22Rv1 (cell line): ENCODE measurements around the gene DHRS7.

Source experiments
- H3K27ac ChIP-seq: fragments of 450-650 bp; 2 replicates; pipeline ENCODE4 v1.5.1; 2017
- CTCF ChIP-seq: fragments of 450-650 bp; IDR thresholded peaks from 2 replicates; pipeline ENCODE4 v1.5.1; 2017; ENCODE audit warnings: mild to moderate bottlenecking
- ZFX ChIP-seq: fragments of 450-650 bp; IDR thresholded peaks from 2 replicates; pipeline ENCODE4 v1.6.1; 2017; ENCODE audit warnings: antibody characterized with exemption, borderline replicate concordance

DHRS7 gene

GRCh38 chr14:60184146-60184904 is 19.1 kb upstream of the DHRS7 start:
- no peak overlapping the region for H3K27ac ChIP-seq
- no peak for TF ChIP-seq ZFX
- TF ChIP-seq CTCF, result peak; percentile 78

GRCh38 chr14:60183741-60184140 is 18.5 kb upstream of the DHRS7 start:
- no peak for TF ChIP-seq CTCF
- no peak for TF ChIP-seq ZFX
- H3K27ac ChIP-seq, result no peak overlapping the region

DNA sequence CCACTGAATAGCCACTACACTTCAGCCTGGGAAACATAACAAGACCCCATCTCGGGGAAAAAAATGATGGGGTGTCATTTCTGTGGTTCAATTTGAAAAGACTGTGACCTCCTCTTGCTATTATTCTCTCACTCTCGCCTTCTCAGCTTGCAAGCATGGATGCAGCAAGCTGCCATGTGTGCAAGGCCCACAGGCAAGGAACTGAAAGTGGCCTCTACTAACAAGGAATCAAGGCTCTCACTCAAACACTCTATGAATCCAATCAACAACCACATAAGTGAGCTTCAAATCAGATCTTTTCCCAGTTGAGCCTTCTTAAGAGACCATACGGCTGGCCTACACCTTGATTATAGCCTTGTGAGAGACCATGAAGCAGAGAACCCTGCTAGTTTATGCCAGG is 17.9 kb upstream of the DHRS7 start:
- H3K27ac ChIP-seq, result no peak overlapping the region
- TF ChIP-seq CTCF, result no peak
- TF ChIP-seq ZFX, result no peak

DNA sequence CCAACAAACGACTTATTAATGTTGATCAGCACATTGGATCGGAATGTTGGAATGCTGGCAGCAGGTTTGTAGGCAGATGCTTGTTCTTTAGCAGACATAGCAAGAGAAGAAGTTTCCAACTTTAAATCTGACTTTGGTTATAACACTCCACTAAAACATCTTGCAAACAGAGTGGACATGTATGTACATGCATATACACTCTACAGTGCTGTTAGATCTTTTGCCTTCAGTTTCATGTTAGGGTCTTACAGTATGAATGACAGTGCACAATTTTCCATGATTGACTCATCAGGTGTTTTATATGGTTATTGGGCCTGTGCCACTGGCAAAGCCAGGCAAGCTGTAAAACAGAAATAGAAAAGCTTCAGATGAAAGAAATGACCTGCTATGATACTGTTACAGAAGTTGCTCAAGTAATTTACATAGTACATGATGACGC is 14.3 kb upstream of the DHRS7 start:
- H3K27ac ChIP-seq, result no peak overlapping the region
- TF ChIP-seq CTCF, result no peak
- no peak for TF ChIP-seq ZFX

GRCh38 chr14:60178820-60179219 is 13.6 kb upstream of the DHRS7 start:
- no peak overlapping the region for H3K27ac ChIP-seq
- TF ChIP-seq CTCF (no peak), ZFX (no peak)

GRCh38 chr14:60178164-60178563 is 13.0 kb upstream of the DHRS7 start:
- no peak overlapping the region for H3K27ac ChIP-seq
- TF ChIP-seq CTCF, result no peak
- TF ChIP-seq ZFX, result no peak

DNA sequence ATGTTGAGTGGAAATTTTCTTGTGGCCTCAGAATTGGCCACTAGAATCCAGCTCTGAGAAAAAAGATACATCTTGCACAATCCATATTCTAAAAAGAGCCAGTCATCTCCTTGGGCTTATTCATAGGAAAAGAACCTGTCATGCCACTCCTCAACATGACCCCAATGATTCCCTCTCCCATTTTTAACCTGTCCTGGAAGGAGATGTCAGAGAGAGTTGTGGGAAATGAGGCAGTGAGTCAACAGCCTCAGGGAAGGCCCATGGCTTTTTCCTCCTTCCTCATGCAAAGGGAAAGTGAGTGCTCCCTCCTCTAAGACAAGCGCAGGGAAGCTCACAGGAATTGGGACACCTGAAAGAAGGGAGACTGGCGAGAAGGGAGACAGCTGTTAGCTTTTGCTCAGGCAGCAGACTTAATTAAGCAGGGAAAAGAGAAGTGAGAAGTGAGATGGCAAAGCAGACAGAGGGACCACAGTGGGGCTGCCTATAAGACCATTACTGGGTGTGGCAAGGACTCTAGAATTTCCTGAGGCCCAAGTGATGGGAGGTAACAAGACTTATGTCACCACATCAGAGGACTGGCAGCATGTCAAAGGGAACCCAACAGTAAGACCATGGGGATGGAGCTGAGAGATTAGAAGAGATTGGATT is 10.2 kb upstream of the DHRS7 start:
- TF ChIP-seq ZFX, result no peak
- TF ChIP-seq CTCF, result no peak
- H3K27ac ChIP-seq, result no peak overlapping the region
